Activated T-cell treated with anti-CD3 and anti-CD28 coated beads for 4 hours (primary cell): ENCODE data around the gene CDH22.

Experiments
- DNase-seq: peaks from one replicate; pipeline ENCODE4 v3.0.0-alpha.2; 2020

Gene CDH22

GRCh38 chr20:46233701-46234100, 74.6 kb downstream of the CDH22 start:
- no peak for DNase-seq

- no peak for DNase-seq
These were observed 75.8 kb downstream of the CDH22 start for GRCh38 chr20:46232539-46232938.

GRCh38 chr20:46230801-46231282, 77.5 kb downstream of the CDH22 start:
- no peak for DNase-seq

- no peak for DNase-seq
These were observed 78.2 kb downstream of the CDH22 start for GRCh38 chr20:46230106-46230491.

- DNase-seq, result no peak
These were observed 78.7 kb downstream of the CDH22 start for GRCh38 chr20:46229478-46230105.

GRCh38 chr20:46228670-46229069, 79.6 kb downstream of the CDH22 start:
- no peak for DNase-seq

- no peak for DNase-seq
These were observed 81.0 kb downstream of the CDH22 start for GRCh38 chr20:46227272-46227767.

- no peak for DNase-seq
These were observed 81.7 kb downstream of the CDH22 start for GRCh38 chr20:46226602-46227001.

GRCh38 chr20:46222521-46223007, 85.7 kb downstream of the CDH22 start:
- DNase-seq, result no peak

- no peak for DNase-seq
These were observed 87.0 kb downstream of the CDH22 start for GRCh38 chr20:46221256-46221833.

- no peak for DNase-seq
These were observed 87.7 kb downstream of the CDH22 start for GRCh38 chr20:46220455-46221207.

GRCh38 chr20:46219920-46220319, 88.4 kb downstream of the CDH22 start:
- no peak for DNase-seq

GRCh38 chr20:46219190-46219589, 89.1 kb downstream of the CDH22 start:
- no peak for DNase-seq

- DNase-seq, result no peak
These were observed 89.6 kb downstream of the CDH22 start for GRCh38 chr20:46218656-46219055.

GRCh38 chr20:46217583-46217982, 90.7 kb downstream of the CDH22 start:
- DNase-seq, result no peak

GRCh38 chr20:46216770-46217464, 91.4 kb downstream of the CDH22 start:
- no peak for DNase-seq

- no peak for DNase-seq
These were observed 92.2 kb downstream of the CDH22 start for GRCh38 chr20:46215913-46216707.

GRCh38 chr20:46214824-46215488, 93.3 kb downstream of the CDH22 start:
- DNase-seq, result no peak

- no peak for DNase-seq
These were observed 94.1 kb downstream of the CDH22 start for GRCh38 chr20:46213946-46214823.

GRCh38 chr20:46212876-46213275, 95.4 kb downstream of the CDH22 start:
- no peak for DNase-seq

- no peak for DNase-seq
These were observed 96.0 kb downstream of the CDH22 start for GRCh38 chr20:46212252-46212651.
